Thyroid gland (tissue), 4 donors: ENCODE results near the gene ATG5.

Experiments
- CTCF ChIP-seq, 6 experiments: fragments of 200-600 bp in 3 of 6; fragments of 450-650 bp in 3 of 6; sonication (generic) in 3 of 6; IDR thresholded peaks; one replicate each; pipeline ENCODE4 v1.5.1; 2016 to 2019; ENCODE audit warnings: antibody characterized with exemption in 6 of 6, mild to moderate bottlenecking in 2 of 6, inconsistent platforms in 1 of 6, moderate library complexity in 1 of 6
- POLR2A ChIP-seq, 2 donors: fragments of 450-650 bp; IDR thresholded peaks; one replicate each; pipeline ENCODE4 v1.6.1; 2017; ENCODE audit warnings: antibody characterized with exemption in 2 of 2, mild to moderate bottlenecking in 2 of 2, moderate library complexity in 1 of 2

GRCh38 chr6:106254636-106255035 is 70.9 kb downstream of the ATG5 start:
- TF ChIP-seq CTCF (IDR thresholded peaks at IDR 0.05) (no peak), POLR2A (IDR thresholded peaks at IDR 0.05) (no peak)
